ENCODE results near the gene CCDC33.

Gene CCDC33

DNA sequence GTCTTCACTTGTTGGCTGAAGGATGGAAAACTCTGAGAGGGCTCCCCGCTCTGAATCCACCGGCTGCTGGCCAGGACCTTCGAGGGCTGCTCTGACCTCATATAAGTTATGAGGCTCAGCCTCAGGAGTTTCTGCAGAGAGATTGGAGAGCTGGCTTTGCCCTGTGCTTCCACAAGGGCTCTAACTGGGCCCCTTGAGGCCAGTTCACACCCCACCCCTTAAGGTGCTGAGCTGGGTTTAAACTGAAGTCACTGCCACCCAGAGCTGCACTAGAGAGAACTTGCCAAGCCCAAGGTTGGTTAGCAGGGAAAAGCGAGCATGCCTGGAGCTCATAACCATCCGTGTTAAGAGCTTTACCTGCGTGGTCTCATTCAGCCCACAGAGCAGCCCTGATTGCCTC is 2.8 kb upstream of the CCDC33 start:
- DNase-seq: no peak

DNA sequence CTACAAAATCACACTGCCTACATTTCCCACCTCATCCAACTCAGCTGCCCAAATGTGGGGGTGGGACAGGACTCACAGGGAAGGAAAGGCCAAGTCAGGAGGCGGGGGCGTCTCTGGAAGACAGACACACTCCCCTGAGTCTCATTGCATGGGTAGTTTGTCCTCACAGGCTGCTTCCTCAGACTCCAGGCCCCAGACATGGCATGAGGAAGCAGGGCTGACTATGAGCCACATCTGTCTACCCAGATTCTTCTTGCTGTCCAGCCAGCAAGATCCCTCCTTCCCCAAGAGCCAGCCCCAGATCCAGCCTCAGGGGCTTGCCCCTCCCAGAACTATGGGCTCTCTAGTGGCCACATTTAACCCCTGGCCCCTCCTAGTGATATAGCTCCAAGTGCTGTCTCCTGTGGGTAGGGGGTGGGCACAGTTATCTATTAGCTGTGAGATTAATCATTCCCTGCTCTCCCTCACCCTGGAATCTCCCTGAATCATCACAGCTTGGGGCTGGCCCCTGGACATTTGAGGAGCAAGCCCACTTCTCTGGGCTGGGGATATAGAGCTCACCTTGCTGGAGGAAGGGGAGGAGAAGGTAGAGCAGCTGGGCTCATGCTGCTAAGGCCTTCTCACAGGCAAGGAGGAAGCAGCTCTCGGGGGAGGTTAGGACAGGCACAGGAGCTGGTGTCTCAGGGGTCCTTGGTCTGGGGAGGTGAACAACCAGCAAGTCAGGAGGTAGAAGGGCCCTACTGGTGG is 2.1 kb upstream of the CCDC33 start:
- DNase-seq: peak; percentile 29

DNA sequence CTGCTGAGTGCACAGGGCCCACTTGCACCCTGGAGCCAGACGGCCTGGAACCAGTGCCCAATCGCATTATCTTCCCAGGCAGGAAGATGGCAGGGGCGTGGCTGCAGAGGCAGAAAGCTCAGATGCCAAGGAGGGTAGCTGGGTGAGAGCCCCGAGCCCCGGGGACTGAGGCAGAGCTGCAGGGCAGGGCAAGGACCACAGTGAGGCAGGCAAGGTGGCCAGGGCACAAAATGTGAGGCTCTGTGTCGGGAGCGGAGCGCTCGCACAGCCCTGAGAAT is 1.6 kb upstream of the CCDC33 start:
- DNase-seq: no peak

DNA sequence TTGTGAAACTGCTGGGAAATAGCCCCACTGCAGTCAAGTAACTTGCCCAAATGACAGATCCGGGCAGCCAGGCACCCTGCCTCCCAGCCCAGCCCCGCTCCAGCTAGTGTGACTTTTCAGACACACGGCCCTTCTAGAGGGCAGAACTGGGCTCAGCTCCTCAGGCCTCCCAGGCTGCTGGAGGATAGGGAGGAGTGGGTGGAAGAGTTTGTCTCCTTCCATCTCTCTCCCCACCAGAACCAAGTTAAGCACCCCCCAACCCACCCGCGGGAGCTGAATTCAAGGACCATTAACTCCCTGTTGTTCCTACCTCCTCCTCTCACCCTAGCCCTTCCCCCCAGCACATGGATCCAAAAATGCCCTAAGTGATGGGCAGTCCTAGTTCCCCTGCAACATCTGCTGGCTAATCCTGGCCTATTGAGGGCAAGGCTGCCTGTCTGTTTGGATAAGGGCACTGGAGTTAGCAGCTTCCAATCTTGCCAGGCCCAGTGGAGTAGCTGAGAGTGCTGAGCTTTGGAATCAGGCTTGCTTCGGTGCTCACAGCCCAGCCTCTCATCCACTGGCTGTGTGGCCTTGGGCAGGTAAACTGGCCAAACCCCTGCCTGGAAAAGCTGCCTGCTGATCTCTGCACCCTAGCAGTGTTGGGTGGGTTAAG is 3.1 kb downstream of the CCDC33 start:
- DNase-seq: no peak

DNA sequence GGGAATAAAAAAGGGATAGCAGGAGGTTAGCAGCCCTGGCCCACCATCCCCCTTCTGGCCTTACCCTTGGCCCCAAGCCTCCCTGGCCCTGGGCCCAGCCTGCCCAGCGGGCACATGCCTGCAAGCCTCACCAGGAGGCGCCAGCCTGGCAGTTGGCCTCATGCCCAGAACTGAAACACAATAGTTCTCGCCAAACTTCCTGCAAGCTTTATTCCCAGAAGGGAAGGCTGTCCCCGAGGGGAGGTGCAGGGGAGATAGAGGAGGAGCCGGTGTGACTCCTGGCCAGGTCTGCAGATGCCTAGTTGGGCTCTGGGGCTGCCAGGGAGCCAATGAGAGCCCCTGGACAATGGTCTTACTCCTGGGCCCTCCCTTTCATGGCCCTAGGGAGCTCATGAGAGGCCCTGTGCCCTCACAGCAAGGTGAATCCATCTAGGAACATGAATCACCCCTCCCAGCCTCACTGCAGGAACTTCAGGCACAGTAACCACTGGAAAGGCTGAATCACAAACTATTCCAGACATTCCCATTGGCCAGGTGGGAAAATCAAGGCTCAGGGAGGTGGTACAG is 4.0 kb downstream of the CCDC33 start:
- peak; percentile 82 for DNase-seq

DNA sequence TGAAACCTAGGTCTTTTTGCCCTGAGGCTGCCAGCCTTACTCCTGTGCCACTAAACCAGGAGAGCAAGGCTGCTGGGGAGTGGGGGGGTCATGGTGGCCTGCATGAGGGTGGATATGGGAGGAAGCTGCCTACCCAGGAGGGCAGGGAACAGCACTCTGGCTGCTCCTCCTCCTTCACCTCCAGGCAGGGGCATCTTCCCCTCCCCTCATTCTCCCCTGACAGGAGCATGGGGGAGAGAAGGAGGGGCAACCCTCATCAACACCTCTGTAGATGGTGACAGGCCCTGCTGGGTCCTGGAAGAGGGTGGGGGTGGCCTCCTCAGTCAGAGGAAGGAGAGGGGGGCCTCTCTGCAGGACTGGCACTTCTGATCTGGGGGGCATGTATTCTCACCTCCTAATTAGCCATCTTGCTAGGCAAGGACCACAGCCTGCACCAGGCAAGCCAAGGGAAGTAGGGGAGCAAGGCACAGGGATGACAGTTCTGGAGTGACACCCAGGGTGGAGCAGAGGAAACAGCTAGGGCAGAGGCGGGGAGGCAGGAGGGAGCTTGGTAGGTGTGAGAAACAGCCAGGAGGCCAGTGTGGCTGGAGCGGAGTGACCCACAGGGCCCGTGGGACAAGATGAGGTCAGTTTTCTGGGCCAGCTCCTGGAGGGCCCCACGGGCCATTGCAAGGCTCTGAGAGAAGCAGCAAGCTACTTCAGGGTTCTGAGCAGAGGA is 4.9 kb downstream of the CCDC33 start:
- no peak for DNase-seq

DNA sequence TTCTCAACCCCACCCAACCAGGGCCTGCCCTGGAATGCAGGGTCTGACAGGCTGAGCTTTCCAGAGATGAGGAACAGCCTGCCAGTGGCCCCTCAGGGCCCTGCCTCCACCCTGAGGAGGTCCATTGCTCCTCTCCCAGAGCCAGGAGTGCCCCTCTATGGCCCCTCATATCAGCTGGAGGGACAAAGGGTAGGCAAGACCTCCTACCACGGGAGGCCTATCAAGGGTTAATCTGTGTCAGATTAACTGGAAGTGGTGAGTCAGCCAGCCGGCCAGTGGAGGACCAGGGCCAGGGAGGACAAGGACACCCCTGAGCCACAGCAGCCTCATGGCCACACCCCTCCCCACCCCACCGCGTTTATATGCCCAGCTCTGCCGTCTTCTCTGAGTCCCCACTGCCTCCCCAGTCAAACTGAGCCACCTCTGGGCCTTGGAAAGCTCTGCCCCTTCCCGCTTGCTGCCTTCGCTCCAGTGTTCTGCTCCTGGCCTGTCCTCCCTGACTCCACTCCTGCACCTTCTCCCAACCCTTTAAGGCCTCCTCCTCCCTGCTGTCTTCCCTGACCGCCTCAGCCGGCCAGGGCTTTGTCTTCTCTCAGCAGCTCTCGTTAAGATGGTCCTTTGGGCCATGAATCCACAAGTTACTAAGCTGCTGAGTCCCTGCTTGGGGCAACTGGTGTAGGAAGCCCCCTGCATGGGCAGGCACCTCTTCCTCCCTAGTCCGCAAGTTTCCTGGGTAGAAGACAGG is 6.5 kb downstream of the CCDC33 start:
- DNase-seq: peak; percentile 32

DNA sequence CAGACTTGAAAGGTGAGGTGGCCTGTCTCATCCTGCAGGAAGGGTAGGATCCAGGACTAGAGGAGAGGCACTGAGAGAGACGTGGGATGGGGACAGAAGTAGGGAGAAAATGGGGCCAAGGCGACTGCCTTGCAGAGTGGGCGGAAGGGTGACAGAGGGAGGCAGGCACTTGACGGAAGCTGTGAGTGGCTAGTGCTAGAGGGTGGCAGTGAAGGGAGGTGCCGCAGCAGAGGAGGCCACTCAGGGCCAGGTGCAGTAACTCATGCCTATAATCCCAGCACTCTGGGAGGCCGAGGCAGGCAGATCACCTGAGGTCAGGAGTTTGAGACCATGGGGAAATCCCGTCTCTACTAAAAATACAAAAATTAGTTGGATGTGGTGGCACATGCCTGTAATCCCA is 7.3 kb downstream of the CCDC33 start:
- no peak for DNase-seq

DNA sequence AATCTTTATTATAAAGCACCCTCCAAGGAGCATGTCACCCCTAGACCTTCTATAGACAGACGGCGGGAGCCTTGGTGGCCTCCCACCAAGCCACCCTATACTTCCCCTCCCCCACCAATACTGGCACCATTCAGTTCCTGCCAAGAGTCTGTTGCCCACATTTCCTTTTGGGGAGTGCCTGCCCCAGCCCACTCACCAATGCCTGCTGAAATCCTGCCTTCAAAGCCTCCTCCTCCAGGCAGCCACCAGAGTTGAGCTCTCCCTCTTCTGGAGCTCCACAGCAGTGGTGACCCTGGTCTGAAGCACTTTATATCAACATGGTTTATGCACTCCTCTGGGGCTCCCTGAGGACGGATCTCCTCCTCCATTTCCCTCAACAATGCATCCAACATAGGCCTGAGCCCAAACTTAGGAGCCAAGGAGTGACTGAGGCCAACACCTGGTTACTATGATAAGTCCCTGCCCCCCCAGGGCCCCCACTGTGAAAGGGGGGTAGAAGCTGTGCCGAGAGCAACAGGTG is 8.8 kb downstream of the CCDC33 start:
- no peak for DNase-seq

DNA sequence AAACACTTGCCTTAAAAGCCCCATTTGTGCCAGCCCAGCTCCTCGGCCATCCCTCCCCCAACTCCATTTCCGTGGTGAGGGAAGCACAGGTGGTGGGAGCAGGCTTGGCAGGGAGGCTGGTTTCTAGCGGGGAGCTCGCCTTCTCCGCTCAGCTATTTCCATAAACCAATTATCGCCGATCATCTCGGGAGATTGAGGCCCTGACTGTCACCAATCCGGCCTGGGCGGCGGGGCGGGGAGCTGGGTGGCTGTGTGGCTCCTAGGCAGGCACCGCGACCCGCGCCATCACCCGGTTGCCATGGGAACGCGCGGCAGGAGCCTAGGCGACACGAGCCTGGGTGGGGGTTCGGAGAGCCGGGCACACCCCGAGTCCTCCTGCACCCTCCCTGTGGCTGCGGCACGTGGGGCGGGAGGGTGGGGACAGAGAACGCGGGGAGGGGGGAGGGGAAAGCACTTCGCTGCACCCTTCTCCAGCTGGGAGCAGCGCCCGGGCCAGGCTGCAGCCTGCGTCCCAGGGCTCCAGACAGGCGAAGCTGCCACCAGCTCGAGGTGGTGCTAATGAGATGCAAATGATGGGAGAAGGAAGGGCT is 9.3 kb downstream of the CCDC33 start:
- no peak for DNase-seq

DNA sequence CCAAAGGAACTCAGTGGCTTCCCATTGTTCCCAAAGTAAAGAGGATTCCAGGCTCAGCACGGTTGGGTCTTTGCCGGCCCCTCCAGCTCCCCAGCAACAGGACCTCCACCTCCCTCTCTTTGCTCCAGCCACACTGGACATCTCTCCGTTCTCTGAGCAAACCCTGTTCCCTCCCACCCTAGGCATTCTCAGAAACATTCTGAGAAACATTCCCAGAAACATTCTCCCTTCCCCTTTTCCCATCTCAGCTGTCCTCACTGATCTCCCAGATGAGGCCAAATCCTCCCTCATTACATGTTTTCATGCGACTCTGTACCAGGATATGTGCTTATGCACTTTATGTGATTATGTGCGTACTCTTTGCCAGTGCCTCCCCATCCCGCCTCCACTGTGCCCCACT is 14.1 kb downstream of the CCDC33 start:
- no peak for DNase-seq

DNA sequence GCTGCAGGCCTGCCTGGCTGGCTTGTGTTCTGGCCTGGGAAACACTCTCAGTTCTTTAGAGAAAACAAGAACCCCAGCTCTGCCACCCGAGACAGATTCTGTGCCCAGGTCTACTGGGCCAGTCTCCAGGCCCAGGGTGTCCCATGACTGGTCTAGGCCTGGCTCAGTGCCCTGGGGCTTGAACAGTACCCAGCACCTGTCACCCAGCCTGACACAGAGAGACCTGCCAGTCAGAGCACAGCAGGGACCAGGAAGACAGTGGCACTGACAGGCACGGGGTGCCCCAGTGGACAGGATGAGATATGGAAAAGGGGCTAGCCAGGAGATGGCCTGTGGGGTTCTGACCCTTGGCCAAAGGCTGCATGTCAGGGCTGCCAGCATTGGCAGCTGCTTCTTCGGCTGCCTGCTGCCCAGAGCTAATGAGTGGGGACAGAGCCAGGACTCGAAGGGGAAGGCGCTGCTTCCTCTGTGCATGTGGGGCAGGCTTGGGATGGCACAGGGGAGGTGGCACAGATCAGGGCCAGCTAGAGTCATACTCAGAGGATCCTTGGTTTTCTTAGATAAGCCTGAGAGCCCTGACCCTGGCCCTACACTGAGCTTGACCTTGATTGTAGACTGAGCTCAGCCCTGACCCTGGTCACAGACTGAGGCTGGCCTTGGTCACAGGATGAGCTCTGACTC is 15.1 kb downstream of the CCDC33 start:
- no peak for DNase-seq

DNA sequence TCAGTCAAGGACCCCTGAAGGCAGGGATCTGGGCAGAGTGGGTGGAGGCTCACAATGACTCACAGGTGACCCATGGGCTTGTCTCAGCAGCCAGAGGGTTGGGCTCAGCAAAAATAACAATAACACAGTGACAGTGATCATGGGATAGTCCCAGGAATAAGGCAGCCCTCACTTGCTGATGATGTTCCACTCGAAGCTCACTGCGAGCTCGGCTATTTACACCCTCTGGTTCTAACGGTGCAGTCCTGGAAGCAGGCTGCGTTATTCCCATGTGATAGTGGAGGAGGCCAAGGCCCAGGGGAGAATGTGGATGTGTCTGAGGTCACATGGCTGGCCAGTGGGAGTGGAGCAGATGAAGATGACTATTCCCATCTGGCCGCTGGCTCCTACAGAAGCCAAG is 16.2 kb downstream of the CCDC33 start:
- no peak for DNase-seq

DNA sequence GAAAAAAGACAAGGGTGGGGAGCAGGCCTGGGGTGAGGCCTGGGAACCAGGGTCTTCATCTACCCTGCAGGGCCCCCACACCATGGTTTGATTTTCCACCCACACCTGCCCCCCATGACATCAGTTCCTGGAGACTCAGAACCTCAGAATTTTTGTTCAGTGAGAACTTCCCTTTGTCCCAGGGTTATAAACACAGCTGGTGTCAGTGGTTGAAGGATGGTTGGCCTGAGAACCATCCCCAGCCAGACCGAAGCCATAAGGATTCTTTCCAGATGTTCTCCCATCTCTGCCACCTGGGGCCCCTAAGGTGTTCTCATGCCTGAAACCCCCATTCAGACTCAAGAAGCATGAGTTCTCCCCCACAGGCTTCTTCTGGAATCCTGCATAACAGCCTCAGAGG is 16.6 kb downstream of the CCDC33 start:
- DNase-seq: no peak

DNA sequence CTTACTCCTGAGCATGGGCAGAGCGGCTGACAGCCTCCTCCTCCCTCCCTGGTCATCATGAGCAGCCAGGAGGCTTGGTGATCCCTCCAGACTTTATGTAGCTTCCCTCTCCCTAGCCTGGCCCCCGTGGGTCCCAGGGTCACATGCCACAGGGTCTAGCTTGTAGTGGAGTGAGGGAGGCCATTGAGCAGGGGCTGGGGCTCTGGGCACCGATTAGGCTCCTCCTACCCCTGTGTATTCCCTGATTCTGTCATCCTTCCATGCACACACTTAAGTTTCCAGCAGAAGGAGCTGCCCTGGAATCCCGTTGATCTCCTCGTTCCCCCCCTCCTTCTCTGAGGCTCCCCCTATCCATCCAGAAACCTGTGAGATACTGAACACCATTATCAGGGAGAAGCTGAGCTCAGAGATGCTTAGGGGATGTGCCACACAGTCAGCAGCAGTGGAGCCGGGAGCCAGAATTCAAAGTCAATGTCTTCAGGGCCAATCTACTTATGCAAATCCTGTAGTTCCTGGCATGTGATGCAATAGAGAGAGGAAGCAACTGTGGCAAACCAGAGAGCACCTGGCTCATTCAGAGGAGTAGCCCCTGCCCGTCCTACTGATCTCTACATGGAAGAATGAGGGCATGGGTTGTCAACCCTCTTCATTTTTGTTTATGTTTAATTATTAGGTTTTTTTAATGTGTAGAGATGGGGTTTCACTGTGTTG is 17.2 kb downstream of the CCDC33 start:
- DNase-seq: no peak

DNA sequence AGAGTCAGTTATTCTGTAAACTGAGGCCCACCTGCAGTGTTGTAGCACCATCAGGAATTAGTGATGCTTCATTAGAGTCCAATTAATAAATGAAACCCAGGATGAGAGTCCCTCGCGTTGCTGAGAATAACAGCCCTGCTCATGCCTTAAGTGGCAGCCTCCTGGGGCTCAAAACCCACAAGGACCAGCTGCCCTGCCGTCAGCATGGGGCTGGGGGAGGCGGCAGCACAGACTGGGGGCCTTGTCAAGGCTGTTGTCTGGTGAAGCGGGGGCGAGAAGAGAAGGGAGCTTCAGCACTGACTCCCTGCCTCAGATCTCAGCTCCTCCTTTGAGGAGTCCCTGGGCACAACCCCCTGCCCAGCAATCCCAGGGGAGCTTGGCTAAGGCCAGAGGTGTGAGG is 21.0 kb downstream of the CCDC33 start:
- DNase-seq: no peak

DNA sequence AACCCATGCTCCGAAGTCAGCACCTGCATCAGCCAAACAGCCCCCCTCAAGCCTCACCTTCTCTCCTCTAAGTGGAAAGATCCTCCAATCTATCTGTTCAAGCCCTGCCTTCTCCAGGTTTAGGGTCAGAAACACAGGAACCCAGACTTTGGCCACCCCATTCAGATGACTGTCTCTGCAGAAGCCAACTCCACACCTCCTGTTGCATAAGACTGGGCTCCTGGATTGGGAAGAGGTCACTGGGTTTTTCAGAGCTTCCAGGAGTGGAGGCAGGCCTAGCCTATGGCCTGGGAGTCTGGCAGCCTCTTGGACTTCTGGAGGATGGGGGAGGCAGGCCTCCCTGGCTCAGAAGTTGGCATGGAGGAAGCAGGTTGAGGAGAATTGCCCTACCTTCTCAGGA is 21.5 kb downstream of the CCDC33 start:
- no peak for DNase-seq

DNA sequence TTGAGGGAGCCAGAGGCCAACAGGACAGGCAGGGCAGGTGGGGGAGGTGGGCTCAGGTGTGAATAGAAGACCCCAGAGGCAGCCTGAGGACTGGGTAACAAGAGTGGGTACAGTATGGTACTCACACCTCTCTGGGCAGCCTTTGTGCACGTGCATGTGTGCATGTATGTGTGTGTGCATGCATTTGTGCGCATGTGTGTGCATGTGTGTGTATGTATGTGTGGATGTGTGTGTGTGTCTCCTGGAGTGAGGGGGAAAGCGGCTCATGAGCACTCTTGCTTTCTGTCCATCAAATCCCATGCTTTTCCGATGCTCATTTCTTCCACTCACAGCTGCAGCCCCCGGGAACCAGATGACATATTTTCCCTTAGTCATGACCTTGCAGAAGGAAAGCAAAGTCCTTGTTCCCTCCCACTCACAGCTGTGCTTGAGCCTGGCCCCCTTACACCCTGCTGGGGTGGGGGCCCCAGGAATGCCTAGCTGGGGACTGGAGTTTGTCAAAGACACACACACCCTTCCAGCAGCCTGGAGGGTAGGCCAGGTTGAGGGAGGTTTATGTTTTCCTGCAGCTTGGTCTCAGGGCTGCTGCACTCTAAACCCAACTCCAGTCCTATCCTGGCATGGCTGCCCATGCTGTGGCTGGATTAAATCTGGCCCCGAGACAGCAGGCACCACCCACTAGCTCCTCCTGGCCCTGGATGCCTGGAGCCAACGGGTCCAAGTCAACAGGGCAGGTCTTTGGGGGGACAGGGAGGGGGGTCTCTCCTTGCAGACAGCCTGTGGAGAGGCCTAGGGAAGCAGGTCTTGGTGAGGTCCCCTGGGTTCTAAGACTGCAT is 22.5 kb downstream of the CCDC33 start:
- DNase-seq: no peak

DNA sequence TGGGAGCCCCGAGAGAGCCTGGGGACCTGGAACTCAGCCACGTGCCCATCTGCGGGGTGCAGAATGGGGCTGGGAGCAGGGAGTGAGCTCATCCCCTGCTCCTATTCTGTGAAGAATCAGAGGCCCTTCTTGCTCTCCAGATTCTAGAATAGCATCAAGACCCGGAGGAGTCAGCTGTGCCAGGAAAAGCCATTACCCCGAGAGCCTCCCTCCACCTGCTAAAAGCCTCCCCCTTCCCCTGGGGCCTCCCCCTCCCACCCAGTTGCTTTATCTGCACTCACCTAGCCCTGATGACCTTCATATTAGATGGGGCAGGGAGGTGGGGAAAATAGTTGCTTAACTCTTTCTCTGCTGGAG is 23.1 kb downstream of the CCDC33 start:
- no peak for DNase-seq

DNA sequence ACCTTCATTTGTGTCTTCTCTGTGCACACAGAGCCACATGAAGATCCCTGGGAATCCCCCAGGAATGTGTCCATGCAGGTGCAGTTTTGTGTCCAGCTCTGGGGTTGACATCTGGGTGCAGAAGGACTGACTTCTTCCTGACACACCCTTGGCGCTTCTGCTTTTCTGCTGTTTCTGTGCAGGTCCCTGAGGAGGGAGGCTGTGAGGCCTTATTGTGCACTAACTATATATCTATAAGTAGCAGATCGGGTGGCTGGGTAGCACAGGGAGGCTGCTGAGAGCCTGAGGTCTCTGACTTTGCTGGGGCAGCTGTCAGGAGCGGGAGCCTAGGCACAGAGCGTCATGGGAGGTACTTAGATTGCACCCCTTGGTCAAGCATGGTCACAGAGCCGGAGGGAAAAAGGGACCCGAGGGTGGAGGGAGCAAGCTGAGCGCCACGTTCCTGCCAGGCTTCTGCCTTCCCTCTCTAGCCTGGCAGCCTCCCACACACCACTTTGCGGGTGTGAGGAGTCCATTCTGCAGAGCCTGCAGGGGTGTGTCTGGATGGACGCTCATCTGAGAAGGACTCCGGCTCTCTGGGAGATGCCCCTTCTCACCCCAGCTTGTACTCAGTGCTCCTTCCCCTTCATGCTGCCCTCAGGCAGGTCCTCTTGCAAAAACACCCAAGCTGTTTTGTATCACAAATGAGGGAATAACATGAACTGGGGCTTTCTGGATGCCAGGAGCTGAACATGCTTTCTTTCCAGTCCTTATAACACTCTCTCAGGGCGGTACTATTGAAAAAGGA is 23.9 kb downstream of the CCDC33 start:
- DNase-seq: no peak
